Upper lobe of left lung (tissue), 6 donors: ENCODE results near the gene CABLES1. TPM values are rescaled to one million over a fixed set of nuclear protein-coding genes. Genes with fewer than 3 reads are reported as not detected.

Experiments
- ATAC-seq, 2 donors: fragments of 200-7000 bp; cut with Tn5 transposase; one replicate each; pipeline ENCODE4 v1.9.1; 2022; ENCODE audit warnings: mild to moderate bottlenecking in 2 of 2, moderate library complexity in 2 of 2; ENCODE audit not compliant: low FRiP score in 2 of 2
- DNase-seq, 2 donors: peaks; one replicate each; pipeline ENCODE4 v3.0.0-alpha.2; 2019 to 2020
- H3K27ac ChIP-seq, 4 donors: fragments of 200-600 bp; sonication (generic); one replicate each; pipeline ENCODE4 v1.5.1; 2016 to 2019
- H3K27me3 ChIP-seq, 4 donors: fragments of 200-600 bp; sonication (generic); one replicate each; pipeline ENCODE4 v1.5.1; 2017 to 2019
- H3K36me3 ChIP-seq, 4 donors: fragments of 200-600 bp; sonication (generic); one replicate each; pipeline ENCODE4 v1.5.1; 2016 to 2019
- H3K4me1 ChIP-seq, 4 donors: fragments of 200-600 bp; sonication (generic); one replicate each; pipeline ENCODE4 v1.5.1; 2018 to 2019
- H3K4me3 ChIP-seq, 4 donors: fragments of 200-600 bp; sonication (generic); one replicate each; pipeline ENCODE4 v1.5.1; 2017 to 2019; ENCODE audit warnings: mild to moderate bottlenecking in 2 of 4, moderate library complexity in 1 of 4
- H3K9me3 ChIP-seq, 4 donors: fragments of 200-600 bp; sonication (generic); one replicate each; pipeline ENCODE4 v1.5.1; 2018 to 2019
- EP300 ChIP-seq, 4 donors: sonication (generic); formaldehyde crosslinking; IDR thresholded peaks; one replicate each; pipeline ENCODE4 v1.5.1; 2017; ENCODE audit warnings: antibody characterized with exemption in 4 of 4, control low read depth in 2 of 4
- POLR2A ChIP-seq, 4 donors: fragments of 450-650 bp; IDR thresholded peaks; one replicate each; pipeline ENCODE4 v1.5.1; 2016 to 2017; ENCODE audit warnings: antibody characterized with exemption in 4 of 4, mild to moderate bottlenecking in 2 of 4
- POLR2AphosphoS5 ChIP-seq, 2 donors: sonication (generic); formaldehyde crosslinking; IDR thresholded peaks; one replicate each; pipeline ENCODE4 v1.5.1; 2017; ENCODE audit warnings: antibody characterized with exemption in 2 of 2
- WGBS, 2 donors: methylation state at CpG; one replicate each; pipeline ENCODE4 v1.1.5; 2017 to 2018; 5-methylcytosine and 5-hydroxymethylcytosine counted together
- total RNA-seq, 6 donors: library from RNA; depleted of rRNA in 4 of 6; stranded (reverse); fragments of >200 nt in 4 of 6; gene quantifications; one replicate each; pipeline versions ENCODE4 v1.1.0 to v1.2.1, GENCODE V29; 2016 to 2021
- TF ChIP-seq, protein P1 (sequence below), 6 experiments: fragments of 450-650 bp in 4 of 6; fragments of 200-600 bp in 2 of 6; sonication (generic) in 2 of 6; IDR thresholded peaks; one replicate each; pipeline ENCODE4 v1.5.1; 2016 to 2019; ENCODE audit warnings: antibody characterized with exemption in 6 of 6
- donor health status: DM: no; HTN: no; CAD: no; lungs with moderate emphysema.
- donor health status: DM: no; HTN: yes; CAD: no; lungs with severe emphysema.

Gene CABLES1
- total RNA-seq, 6 donors from 2014 or later: 24.6 to 63.9 (median 40.9) TPM

GRCh38 chr18:23237524-23238151, 102.4 kb downstream of the CABLES1 start:
- Histone ChIP-seq H3K36me3 (no peaks in the 10 kb centered on the region), H3K9me3 (no peaks in the 10 kb centered on the region), H3K27me3 (no peaks in the 10 kb centered on the region), H3K4me3 (peak overlapping the region in 3 of 4 donors; percentile 22 to 43 (median 41)), H3K4me1 (peaks cover 21 to 30% (median 27%) of the 10 kb centered on the region in 4 donors), H3K27ac (peak overlapping the region; percentile 75 to 89 (median 82))
- TF ChIP-seq POLR2A (IDR thresholded peaks at IDR 0.05): no peak
- TF ChIP-seq, protein P1, sequence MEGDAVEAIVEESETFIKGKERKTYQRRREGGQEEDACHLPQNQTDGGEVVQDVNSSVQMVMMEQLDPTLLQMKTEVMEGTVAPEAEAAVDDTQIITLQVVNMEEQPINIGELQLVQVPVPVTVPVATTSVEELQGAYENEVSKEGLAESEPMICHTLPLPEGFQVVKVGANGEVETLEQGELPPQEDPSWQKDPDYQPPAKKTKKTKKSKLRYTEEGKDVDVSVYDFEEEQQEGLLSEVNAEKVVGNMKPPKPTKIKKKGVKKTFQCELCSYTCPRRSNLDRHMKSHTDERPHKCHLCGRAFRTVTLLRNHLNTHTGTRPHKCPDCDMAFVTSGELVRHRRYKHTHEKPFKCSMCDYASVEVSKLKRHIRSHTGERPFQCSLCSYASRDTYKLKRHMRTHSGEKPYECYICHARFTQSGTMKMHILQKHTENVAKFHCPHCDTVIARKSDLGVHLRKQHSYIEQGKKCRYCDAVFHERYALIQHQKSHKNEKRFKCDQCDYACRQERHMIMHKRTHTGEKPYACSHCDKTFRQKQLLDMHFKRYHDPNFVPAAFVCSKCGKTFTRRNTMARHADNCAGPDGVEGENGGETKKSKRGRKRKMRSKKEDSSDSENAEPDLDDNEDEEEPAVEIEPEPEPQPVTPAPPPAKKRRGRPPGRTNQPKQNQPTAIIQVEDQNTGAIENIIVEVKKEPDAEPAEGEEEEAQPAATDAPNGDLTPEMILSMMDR (IDR thresholded peaks at IDR 0.05): peak in 5 of 6 experiments; percentile 12 to 55 (median 32)
- peak; percentile 50 to 85 for DNase-seq
- 10 to 23% methylated on average over 16 to 17 of the region's 17 CpGs for WGBS, 2 donors
- ATAC-seq: peak; percentile 77 to 83

DNA sequence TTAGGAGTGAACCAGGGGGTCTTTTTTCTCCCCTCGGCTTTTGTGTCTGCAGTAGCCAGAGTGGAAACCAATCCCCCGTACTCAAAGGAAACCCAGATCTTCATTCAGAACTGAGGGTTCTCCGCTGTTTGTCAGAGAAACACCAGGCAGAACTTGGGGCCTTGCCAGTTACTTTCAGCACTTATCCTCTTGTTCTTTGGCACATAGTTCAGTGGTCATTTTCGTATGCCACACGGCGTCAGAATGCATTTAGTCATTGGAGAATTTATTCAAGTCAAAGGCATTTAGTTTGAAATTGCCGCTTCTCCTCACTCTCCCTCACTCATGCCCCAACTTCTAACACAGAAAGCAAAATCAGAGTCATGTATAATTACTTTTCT, 102.9 kb downstream of the CABLES1 start:
- Histone ChIP-seq H3K27ac (peak overlapping the region; percentile 75 to 89 (median 82)), H3K36me3 (no peaks in the 10 kb centered on the region), H3K4me1 (peaks cover 21 to 30% (median 27%) of the 10 kb centered on the region in 4 donors), H3K27me3 (no peaks in the 10 kb centered on the region), H3K4me3 (peak overlapping the region in 3 of 4 donors; percentile 22 to 43 (median 41)), H3K9me3 (no peaks in the 10 kb centered on the region)
- WGBS, 2 donors: 30 to 31% methylated on average over 7 of the region's 7 CpGs
- TF ChIP-seq POLR2AphosphoS5 (IDR thresholded peaks at IDR 0.05) (no peak), POLR2A (IDR thresholded peaks at IDR 0.05) (no peak), EP300 (IDR thresholded peaks at IDR 0.05) (no peak)
- TF ChIP-seq, protein P1 (IDR thresholded peaks at IDR 0.05): no peak
- ATAC-seq: peak; percentile 37 to 62
- peak in 1 of 2 donors; percentile 78 for DNase-seq

GRCh38 chr18:23238651-23239349, 103.5 kb downstream of the CABLES1 start:
- ATAC-seq (no peak), DNase-seq (no peak)
- Histone ChIP-seq H3K4me1 (peaks cover 21 to 34% (median 27%) of the 10 kb centered on the region in 4 donors), H3K36me3 (no peaks in the 10 kb centered on the region), H3K27me3 (no peaks in the 10 kb centered on the region), H3K27ac (peak overlapping the region; percentile 75 to 89 (median 82)), H3K9me3 (no peaks in the 10 kb centered on the region), H3K4me3 (no peak overlapping the region)
- WGBS, 2 donors: 69 to 82% methylated on average over 12 of the region's 12 CpGs
- no peak for TF ChIP-seq EP300 (IDR thresholded peaks at IDR 0.05)
- TF ChIP-seq POLR2AphosphoS5 (IDR thresholded peaks at IDR 0.05): no peak
- TF ChIP-seq, protein P1 (IDR thresholded peaks at IDR 0.05): no peak
- no peak for TF ChIP-seq POLR2A (IDR thresholded peaks at IDR 0.05)

DNA sequence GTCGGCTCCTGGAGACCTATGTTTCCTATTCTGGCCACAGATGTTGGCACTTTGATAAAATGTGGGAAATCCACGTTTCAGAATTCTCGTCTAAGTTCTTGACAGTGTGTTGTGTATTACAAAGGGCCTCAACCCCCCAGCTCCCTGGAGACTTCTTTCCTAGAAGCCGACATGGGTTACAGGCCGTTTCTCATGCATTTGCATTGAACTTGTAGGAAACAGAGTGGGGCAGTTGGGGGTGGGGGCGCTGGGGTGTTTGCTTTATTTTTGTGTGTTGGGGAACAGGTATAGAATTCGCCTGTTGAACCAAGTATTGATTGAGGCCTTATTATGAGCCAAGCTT, 104.0 kb downstream of the CABLES1 start:
- Histone ChIP-seq H3K9me3 (no peaks in the 10 kb centered on the region), H3K4me3 (no peak overlapping the region), H3K27ac (no peak overlapping the region), H3K4me1 (peaks cover 21 to 34% (median 27%) of the 10 kb centered on the region in 4 donors), H3K36me3 (no peaks in the 10 kb centered on the region), H3K27me3 (no peaks in the 10 kb centered on the region)
- TF ChIP-seq POLR2AphosphoS5 (IDR thresholded peaks at IDR 0.05): no peak
- TF ChIP-seq POLR2A (IDR thresholded peaks at IDR 0.05): no peak
- TF ChIP-seq, protein P1 (IDR thresholded peaks at IDR 0.05): no peak
- TF ChIP-seq EP300 (IDR thresholded peaks at IDR 0.05): no peak
- 90 to 93% methylated on average over 7 of the region's 7 CpGs for WGBS, 2 donors
- DNase-seq (no peak), ATAC-seq (no peak)
